H9 (cell line): ENCODE measurements around the gene RTN4R. TPM values are rescaled to one million over a fixed set of nuclear protein-coding genes. Genes with fewer than 3 reads are reported as not detected.

Source experiments
- DNase-seq: peaks from one replicate; pipeline ENCODE4 v3.0.0-alpha.2; 2017
- H2AFZ ChIP-seq: one replicate; pipeline ENCODE4 v1.6.1; 2013; ENCODE audit warnings: mild to moderate bottlenecking, low read length, control low read depth, moderate library complexity
- H2AK5ac ChIP-seq: 2 replicates; pipeline ENCODE4 v1.6.1; 2013; ENCODE audit warnings: low read length, control low read depth, mixed read lengths; ENCODE audit not compliant: insufficient read length
- H2BK120ac ChIP-seq: one replicate; pipeline ENCODE4 v1.6.1; 2013; ENCODE audit warnings: low read depth, mild to moderate bottlenecking, low read length, control low read depth, inconsistent platforms; ENCODE audit not compliant: poor library complexity, severe bottlenecking
- H2BK12ac ChIP-seq: 2 replicates; pipeline ENCODE4 v1.6.1; 2013; ENCODE audit warnings: low read length, control low read depth, mixed read lengths, low read depth; ENCODE audit not compliant: insufficient read length
- H2BK15ac ChIP-seq: 2 replicates; pipeline ENCODE4 v1.6.1; 2013; ENCODE audit warnings: low read depth, low read length, control low read depth
- H2BK20ac ChIP-seq: one replicate; pipeline ENCODE4 v1.6.1; 2013; ENCODE audit warnings: low read depth, mild to moderate bottlenecking, low read length, control low read depth, inconsistent platforms; ENCODE audit not compliant: poor library complexity, severe bottlenecking
- H2BK5ac ChIP-seq: 2 replicates; pipeline ENCODE4 v1.6.1; 2013; ENCODE audit warnings: low read length, control low read depth, mixed read lengths; ENCODE audit not compliant: insufficient read length
- H3K14ac ChIP-seq: 2 replicates; pipeline ENCODE4 v1.6.1; 2013; ENCODE audit warnings: low read length, control low read depth; ENCODE audit not compliant: insufficient read depth
- H3K18ac ChIP-seq: 2 replicates; pipeline ENCODE4 v1.6.1; 2013; ENCODE audit warnings: low read depth, mild to moderate bottlenecking, mixed read lengths, low read length, control low read depth; ENCODE audit not compliant: insufficient read length
- H3K23ac ChIP-seq: 2 replicates; pipeline ENCODE4 v1.6.1; 2013; ENCODE audit warnings: low read length, control low read depth, mixed read lengths, low read depth; ENCODE audit not compliant: insufficient read length
- H3K23me2 ChIP-seq: 2 replicates; pipeline ENCODE4 v1.6.1; 2013; ENCODE audit warnings: low read depth, mild to moderate bottlenecking, mixed read lengths, low read length, control low read depth; ENCODE audit not compliant: insufficient read length, poor library complexity, severe bottlenecking
- H3K27ac ChIP-seq: 2 replicates; pipeline ENCODE4 v1.5.1; 2013; ENCODE audit warnings: low read length, control low read depth, mixed read lengths, low read depth; ENCODE audit not compliant: insufficient read length
- H3K27me3 ChIP-seq: 2 replicates; pipeline ENCODE4 v1.6.1; 2013; ENCODE audit warnings: low read length, control low read depth, inconsistent platforms; ENCODE audit not compliant: insufficient read depth
- H3K4ac ChIP-seq: 2 replicates; pipeline ENCODE4 v1.6.1; 2013; ENCODE audit warnings: low read depth, mild to moderate bottlenecking, control low read depth, inconsistent platforms, low read length, moderate library complexity
- H3K4me1 ChIP-seq: 2 replicates; pipeline ENCODE4 v1.6.1; 2013; ENCODE audit warnings: low read length, control low read depth, inconsistent platforms; ENCODE audit not compliant: insufficient read depth
- H3K4me2 ChIP-seq: 2 replicates; pipeline ENCODE4 v1.6.1; 2013; ENCODE audit warnings: low read length, control low read depth, mixed read lengths; ENCODE audit not compliant: insufficient read length, insufficient read depth
- H3K56ac ChIP-seq: 2 replicates; pipeline ENCODE4 v1.6.1; 2013; ENCODE audit warnings: low read depth, mild to moderate bottlenecking, mixed read lengths, low read length, control low read depth; ENCODE audit not compliant: insufficient read length
- H3K79me1 ChIP-seq: 2 replicates; pipeline ENCODE4 v1.6.1; 2013; ENCODE audit warnings: low read depth, mild to moderate bottlenecking, moderate library complexity, low read length, control low read depth, inconsistent platforms; ENCODE audit not compliant: insufficient read depth, poor library complexity, severe bottlenecking
- H3K79me2 ChIP-seq: 2 replicates; pipeline ENCODE4 v1.6.1; 2013; ENCODE audit warnings: low read length, control low read depth, inconsistent platforms; ENCODE audit not compliant: insufficient read depth
- H3K9ac ChIP-seq: 2 replicates; pipeline ENCODE4 v1.6.1; 2013; ENCODE audit warnings: low read length, control low read depth, mixed read lengths; ENCODE audit not compliant: insufficient read length; ENCODE audit errors: extremely low read depth
- H3K9me3 ChIP-seq: one replicate; pipeline ENCODE4 v1.6.1; 2013; ENCODE audit warnings: low read depth, low read length, inconsistent platforms; ENCODE audit not compliant: control insufficient read depth
- H3T11ph ChIP-seq: one replicate; pipeline ENCODE4 v1.6.1; 2013; ENCODE audit warnings: mild to moderate bottlenecking, low read length, control low read depth, inconsistent platforms
- H4K20me1 ChIP-seq: one replicate; pipeline ENCODE4 v1.6.1; 2013; ENCODE audit not compliant: control insufficient read depth, insufficient read length, insufficient read depth
- H4K5ac ChIP-seq: 2 replicates; pipeline ENCODE4 v1.6.1; 2013; ENCODE audit warnings: low read depth, mild to moderate bottlenecking, mixed read lengths, low read length, control low read depth; ENCODE audit not compliant: insufficient read length
- H4K8ac ChIP-seq: replicated peaks from 2 replicates; pipeline ENCODE4 v1.6.1; 2013; ENCODE audit warnings: low read length, control low read depth, mixed read lengths, low read depth; ENCODE audit not compliant: insufficient read length
- H4K91ac ChIP-seq: 2 replicates; pipeline ENCODE4 v1.6.1; 2013; ENCODE audit warnings: low read depth, mild to moderate bottlenecking, moderate library complexity, mixed read lengths, low read length, control low read depth; ENCODE audit not compliant: insufficient read length
- H3K27ac Mint-ChIP-seq, 3 experiments: 2 replicates in 2 of 3; 3 replicates in 1 of 3; pipeline ENCODE4 v1.8.0; 2020 to 2021; ENCODE audit warnings: mixed read lengths in 3 of 3, mild to moderate bottlenecking in 1 of 3, moderate library complexity in 1 of 3
- H3K27me3 Mint-ChIP-seq: 2 replicates; pipeline ENCODE4 v1.8.0; 2021; ENCODE audit warnings: low read depth, mild to moderate bottlenecking, moderate library complexity, mixed read lengths
- H3K36me3 Mint-ChIP-seq, 3 experiments: 2 replicates in 2 of 3; 3 replicates in 1 of 3; pipeline ENCODE4 v1.8.0; 2020 to 2021; ENCODE audit warnings: low read depth in 3 of 3, mixed read lengths in 3 of 3; ENCODE audit not compliant: insufficient read depth in 1 of 3
- H3K4me1 Mint-ChIP-seq, 2 experiments: 2 replicates each; pipeline ENCODE4 v1.8.0; 2020; ENCODE audit warnings: mixed read lengths in 2 of 2
- H3K4me3 Mint-ChIP-seq, 2 experiments: 2 replicates in 1 of 2; 3 replicates in 1 of 2; pipeline ENCODE4 v1.8.0; 2020 to 2021; ENCODE audit warnings: mild to moderate bottlenecking in 2 of 2, mixed read lengths in 2 of 2, moderate library complexity in 1 of 2
- H3K9me3 Mint-ChIP-seq, 2 experiments: 2 replicates in 1 of 2; 3 replicates in 1 of 2; pipeline ENCODE4 v1.8.0; 2020; ENCODE audit warnings: mild to moderate bottlenecking in 2 of 2, mixed read lengths in 2 of 2, moderate library complexity in 1 of 2
- WGBS: extraction: QIAGEN DNeasy Blood & Tissue Kit; methylation state at CpG from one replicate; pipeline ENCODE4 v1.1.7; 2013; ENCODE audit warnings: missing lambda C conversion rate, low lambda C conversion rate, mixed read lengths; ENCODE audit not compliant: insufficient read length; ENCODE audit errors: extremely low coverage; 5-methylcytosine and 5-hydroxymethylcytosine counted together
- total RNA-seq: library from RNA; stranded (reverse); gene quantifications from 2 replicates; pipeline ENCODE4 v1.2.1, GENCODE V29; 2021
- TF ChIP-seq, protein P1 (sequence below): fragments of 200-600 bp; sonication (generic); conservative IDR thresholded peaks from 3 replicates; pipeline ENCODE4 v1.8.0; 2021; ENCODE audit warnings: antibody characterized with exemption, mild to moderate bottlenecking

Gene RTN4R
- total RNA-seq, 1 experiment from 2014 or later: 19.0 TPM

DNA sequence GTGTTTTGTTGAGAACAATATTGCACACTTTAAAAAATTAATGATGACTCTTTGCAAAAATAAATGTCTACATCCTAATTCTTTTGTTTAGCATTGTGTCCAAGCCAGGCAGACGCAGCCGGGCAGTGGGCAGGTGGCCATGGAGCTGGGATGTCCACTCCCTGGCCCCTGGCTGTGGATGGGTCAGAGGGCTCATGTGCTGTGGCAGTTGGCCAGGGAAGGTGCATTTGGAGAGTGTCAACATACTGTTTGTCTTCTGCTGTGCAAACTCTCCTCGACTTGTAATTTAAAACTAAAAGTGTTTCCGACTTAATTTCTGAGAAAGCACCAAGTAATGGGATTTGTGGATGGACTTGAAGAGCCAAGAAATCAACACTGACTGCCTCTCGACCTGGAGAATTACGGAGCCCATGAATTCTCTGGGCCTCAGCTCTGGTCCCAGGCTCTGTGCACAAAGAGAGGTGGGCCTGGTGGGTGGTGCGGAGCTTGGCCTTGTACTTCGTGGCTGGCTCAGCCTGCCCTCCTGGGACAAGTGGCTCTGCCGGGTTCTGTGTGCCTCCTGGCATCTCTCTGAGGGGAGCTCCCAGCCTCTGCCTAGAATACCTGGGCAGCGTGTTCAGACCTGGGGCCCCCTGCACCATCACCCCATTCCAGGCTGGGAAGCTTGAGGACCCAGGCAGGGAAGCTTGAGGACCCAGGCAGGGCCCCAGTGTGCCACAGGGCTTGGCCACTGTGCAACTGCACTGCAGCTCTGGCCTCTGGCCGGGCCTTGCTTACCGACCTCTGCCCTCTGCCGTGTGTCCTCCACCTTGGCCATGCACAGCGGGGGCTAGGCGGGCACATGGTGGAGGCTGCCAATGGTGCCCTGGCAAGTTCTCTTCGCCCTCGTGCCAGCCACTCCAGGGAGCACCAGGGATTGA, 46.4 kb downstream of the RTN4R start:
- WGBS: no CpG with 5 or more reads among the region's 17 CpGs
- no peak overlapping the region for H3K27ac Mint-ChIP-seq
- H3K4me1 Mint-ChIP-seq: peaks cover 5 to 17% of the 10 kb centered on the region in 2 experiments

More for the DNA sequence above, 46.4 kb downstream of the RTN4R start:
- Histone ChIP-seq H4K91ac (no peak overlapping the region), H3K9ac (no peak overlapping the region), H2BK5ac (no peak overlapping the region), H2BK20ac (no peak overlapping the region), H3K27ac (no peak overlapping the region), H3K23me2 (no peaks in the 10 kb centered on the region), H2BK120ac (no peak overlapping the region), H3K9me3 (no peaks in the 10 kb centered on the region), H3K4me2 (no peak overlapping the region), H2BK12ac (no peak overlapping the region), H3K56ac (no peak overlapping the region), H3K18ac (no peak overlapping the region), H3K27me3 (no peaks in the 10 kb centered on the region), H4K8ac (no peak overlapping the region), H3K23ac (no peak overlapping the region), H3T11ph (no peak overlapping the region), H2AFZ (no peak overlapping the region), H3K4ac (no peak overlapping the region), H2BK15ac (no peak overlapping the region), H3K4me1 (no peaks in the 10 kb centered on the region), H2AK5ac (no peak overlapping the region), H3K14ac (no peak overlapping the region), H3K79me1 (no peaks in the 10 kb centered on the region), H4K20me1 (no peaks in the 10 kb centered on the region), H3K79me2 (no peaks in the 10 kb centered on the region), H4K5ac (no peak overlapping the region)
- TF ChIP-seq, protein P1, sequence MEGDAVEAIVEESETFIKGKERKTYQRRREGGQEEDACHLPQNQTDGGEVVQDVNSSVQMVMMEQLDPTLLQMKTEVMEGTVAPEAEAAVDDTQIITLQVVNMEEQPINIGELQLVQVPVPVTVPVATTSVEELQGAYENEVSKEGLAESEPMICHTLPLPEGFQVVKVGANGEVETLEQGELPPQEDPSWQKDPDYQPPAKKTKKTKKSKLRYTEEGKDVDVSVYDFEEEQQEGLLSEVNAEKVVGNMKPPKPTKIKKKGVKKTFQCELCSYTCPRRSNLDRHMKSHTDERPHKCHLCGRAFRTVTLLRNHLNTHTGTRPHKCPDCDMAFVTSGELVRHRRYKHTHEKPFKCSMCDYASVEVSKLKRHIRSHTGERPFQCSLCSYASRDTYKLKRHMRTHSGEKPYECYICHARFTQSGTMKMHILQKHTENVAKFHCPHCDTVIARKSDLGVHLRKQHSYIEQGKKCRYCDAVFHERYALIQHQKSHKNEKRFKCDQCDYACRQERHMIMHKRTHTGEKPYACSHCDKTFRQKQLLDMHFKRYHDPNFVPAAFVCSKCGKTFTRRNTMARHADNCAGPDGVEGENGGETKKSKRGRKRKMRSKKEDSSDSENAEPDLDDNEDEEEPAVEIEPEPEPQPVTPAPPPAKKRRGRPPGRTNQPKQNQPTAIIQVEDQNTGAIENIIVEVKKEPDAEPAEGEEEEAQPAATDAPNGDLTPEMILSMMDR: no peak
- no peak for DNase-seq
- peaks cover 9 to 18% of the 10 kb centered on the region in 2 experiments; a peak in 4 of 5 replicates for H3K9me3 Mint-ChIP-seq
- peaks cover 0 to 5% (median 0%) of the 10 kb centered on the region in 3 experiments; a peak in 1 of 7 replicates for H3K36me3 Mint-ChIP-seq
- H3K4me3 Mint-ChIP-seq: no peak overlapping the region
- no peaks in the 10 kb centered on the region; the same call in 1 of the 2 replicates for H3K27me3 Mint-ChIP-seq
